ENCODE measurements around the gene RARS2.

GRCh38 chr6:87574237-87574804 is 15.5 kb downstream of the RARS2 start:
- no peak for TF ChIP-seq CTCF (IDR thresholded peaks at IDR 0.05)
- TF ChIP-seq POLR2A (IDR thresholded peaks at IDR 0.05): no peak
